Prostate gland (tissue), 2 donors: Measurements from ENCODE around the gene INSR. TPM values are rescaled to one million over a fixed set of nuclear protein-coding genes. Genes with fewer than 3 reads are reported as not detected.

Experiments used
- DNase-seq: peaks from one replicate; pipeline ENCODE4 v3.0.0-alpha.2; 2019; ENCODE audit warnings: low spot score
- H3K27ac ChIP-seq, 2 donors: fragments of 200-600 bp; sonication (generic); 2 replicates each; pipeline ENCODE4 v1.5.1; 2017 to 2019
- H3K27me3 ChIP-seq: fragments of 200-600 bp; sonication (generic); replicated peaks from 2 replicates; pipeline ENCODE4 v1.5.1; 2019; ENCODE audit not compliant: insufficient read depth
- H3K36me3 ChIP-seq, 2 donors: fragments of 200-600 bp; sonication (generic); 1 replicate in 1 of 2; 2 replicates in 1 of 2; pipeline versions ENCODE4 v1.5.1 to v1.8.1; 2017 to 2019
- H3K4me1 ChIP-seq: fragments of 200-600 bp; sonication (generic); replicated peaks from 2 replicates; pipeline ENCODE4 v1.5.1; 2019
- H3K4me3 ChIP-seq, 2 donors: fragments of 200-600 bp; sonication (generic); 2 replicates each; pipeline ENCODE4 v1.5.1; 2017 to 2019
- H3K9me3 ChIP-seq: fragments of 200-600 bp; sonication (generic); 2 replicates; pipeline ENCODE4 v1.5.1; 2017
- POLR2A ChIP-seq: fragments of 450-650 bp; IDR thresholded peaks from one replicate; pipeline ENCODE4 v1.6.1; 2016; ENCODE audit warnings: antibody characterized with exemption, mild to moderate bottlenecking
- POLR2AphosphoS5 ChIP-seq: sonication (generic); formaldehyde crosslinking; IDR thresholded peaks from one replicate; pipeline ENCODE4 v1.6.1; 2017; ENCODE audit warnings: antibody characterized with exemption
- WGBS: methylation state at CpG from one replicate; pipeline ENCODE4 v1.1.5; 2018; 5-methylcytosine and 5-hydroxymethylcytosine counted together
- intact Hi-C: fragments of 100-400 bp; cut with DNase I; formaldehyde crosslinking; loops from one replicate; pipeline ENCODE4 v1.14.2; 2022
- total RNA-seq, 2 donors: library from RNA; depleted of rRNA; stranded (reverse); fragments of >200 nt; gene quantifications; one replicate each; pipeline ENCODE4 v1.1.0, GENCODE V29; 2016
- TF ChIP-seq, protein P1 (sequence below), 4 experiments: fragments of 200-600 bp in 2 of 4; fragments of 450-650 bp in 2 of 4; sonication (generic) in 2 of 4; IDR thresholded peaks; 1 replicate in 3 of 4; 2 replicates in 1 of 4; pipeline ENCODE4 v1.5.1; 2016 to 2019; ENCODE audit warnings: antibody characterized with exemption in 4 of 4, mild to moderate bottlenecking in 2 of 4, moderate library complexity in 2 of 4

The INSR gene
- total RNA-seq, 2 donors from 2014 or later: 51.2 to 124 TPM

- no peaks in the 10 kb centered on the region for H3K4me1 ChIP-seq
- no peak for DNase-seq
- no peak overlapping the region for H3K4me3 ChIP-seq
- 97% methylated on average over 16 of the region's 16 CpGs for WGBS
- H3K27me3 ChIP-seq: no peaks in the 10 kb centered on the region
- H3K27ac ChIP-seq: no peak overlapping the region
- intact Hi-C loops: no loop called here
- TF ChIP-seq POLR2AphosphoS5: no peak
- TF ChIP-seq, protein P1, sequence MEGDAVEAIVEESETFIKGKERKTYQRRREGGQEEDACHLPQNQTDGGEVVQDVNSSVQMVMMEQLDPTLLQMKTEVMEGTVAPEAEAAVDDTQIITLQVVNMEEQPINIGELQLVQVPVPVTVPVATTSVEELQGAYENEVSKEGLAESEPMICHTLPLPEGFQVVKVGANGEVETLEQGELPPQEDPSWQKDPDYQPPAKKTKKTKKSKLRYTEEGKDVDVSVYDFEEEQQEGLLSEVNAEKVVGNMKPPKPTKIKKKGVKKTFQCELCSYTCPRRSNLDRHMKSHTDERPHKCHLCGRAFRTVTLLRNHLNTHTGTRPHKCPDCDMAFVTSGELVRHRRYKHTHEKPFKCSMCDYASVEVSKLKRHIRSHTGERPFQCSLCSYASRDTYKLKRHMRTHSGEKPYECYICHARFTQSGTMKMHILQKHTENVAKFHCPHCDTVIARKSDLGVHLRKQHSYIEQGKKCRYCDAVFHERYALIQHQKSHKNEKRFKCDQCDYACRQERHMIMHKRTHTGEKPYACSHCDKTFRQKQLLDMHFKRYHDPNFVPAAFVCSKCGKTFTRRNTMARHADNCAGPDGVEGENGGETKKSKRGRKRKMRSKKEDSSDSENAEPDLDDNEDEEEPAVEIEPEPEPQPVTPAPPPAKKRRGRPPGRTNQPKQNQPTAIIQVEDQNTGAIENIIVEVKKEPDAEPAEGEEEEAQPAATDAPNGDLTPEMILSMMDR (IDR thresholded peaks at IDR 0.05): no peak
- TF ChIP-seq POLR2A: no peak
- H3K9me3 ChIP-seq: no peaks in the 10 kb centered on the region
- H3K36me3 ChIP-seq: peaks cover 14 to 22% of the 10 kb centered on the region in 2 donors
Observed at GRCh38 chr19:7122701-7123100, 171.5 kb downstream of the INSR start.

DNA sequence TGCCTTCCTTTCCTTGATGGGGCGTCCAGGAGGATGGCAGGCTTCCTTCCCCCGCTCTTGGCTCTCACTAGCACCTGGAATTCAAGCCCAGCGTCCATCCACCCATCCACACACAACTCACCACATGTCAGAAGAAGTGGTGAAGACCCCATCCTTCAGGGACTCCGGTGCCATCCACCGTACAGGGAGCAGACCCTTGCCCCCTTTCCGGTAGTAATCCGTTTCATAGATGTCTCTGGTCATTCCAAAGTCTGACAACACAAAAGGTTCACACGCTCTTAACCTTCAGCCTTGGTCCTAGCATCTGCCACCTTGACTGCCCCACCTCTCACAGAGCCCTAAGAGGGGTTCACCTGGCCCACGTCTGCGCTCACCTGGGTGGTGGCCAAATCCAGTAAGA, 173.7 kb downstream of the INSR start:
- no peak for DNase-seq
- Histone ChIP-seq H3K4me1 (no peaks in the 10 kb centered on the region), H3K9me3 (no peaks in the 10 kb centered on the region), H3K27ac (no peak overlapping the region), H3K27me3 (no peaks in the 10 kb centered on the region), H3K4me3 (no peak overlapping the region), H3K36me3 (peaks cover 2 to 9% of the 10 kb centered on the region in 2 donors)
- intact Hi-C loops: no loop called here
- 92% methylated on average over 10 of the region's 10 CpGs for WGBS
- TF ChIP-seq POLR2AphosphoS5: no peak
- TF ChIP-seq, protein P1 (IDR thresholded peaks at IDR 0.05): no peak
- TF ChIP-seq POLR2A: no peak

DNA sequence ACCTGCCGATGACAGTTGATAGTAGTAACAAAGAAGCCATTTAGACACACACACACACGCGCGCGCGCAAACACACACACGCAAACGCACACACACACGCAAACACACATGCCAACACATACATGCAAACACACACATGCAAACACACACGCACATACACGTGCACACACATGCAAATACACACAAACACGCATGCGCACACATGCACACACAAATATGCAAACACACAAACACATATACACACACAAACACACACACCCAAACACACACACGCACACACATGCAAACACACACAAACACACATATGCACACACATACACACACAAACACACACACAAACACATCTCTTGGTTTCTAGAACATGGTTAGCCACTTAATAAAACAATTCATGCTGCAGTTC, 174.6 kb downstream of the INSR start:
- H3K27ac ChIP-seq: no peak overlapping the region
- H3K36me3 ChIP-seq: peaks cover 0 to 7% of the 10 kb centered on the region in 2 donors
- TF ChIP-seq POLR2AphosphoS5 (no peak), POLR2A (no peak)
- TF ChIP-seq, protein P1 (IDR thresholded peaks at IDR 0.05): no peak
- no peaks in the 10 kb centered on the region for H3K9me3 ChIP-seq
- intact Hi-C loops: no loop called here
- 93% methylated on average over 14 of the region's 14 CpGs for WGBS
- DNase-seq: no peak
- no peaks in the 10 kb centered on the region for H3K4me1 ChIP-seq
- H3K27me3 ChIP-seq: no peaks in the 10 kb centered on the region
- H3K4me3 ChIP-seq: no peak overlapping the region

DNA sequence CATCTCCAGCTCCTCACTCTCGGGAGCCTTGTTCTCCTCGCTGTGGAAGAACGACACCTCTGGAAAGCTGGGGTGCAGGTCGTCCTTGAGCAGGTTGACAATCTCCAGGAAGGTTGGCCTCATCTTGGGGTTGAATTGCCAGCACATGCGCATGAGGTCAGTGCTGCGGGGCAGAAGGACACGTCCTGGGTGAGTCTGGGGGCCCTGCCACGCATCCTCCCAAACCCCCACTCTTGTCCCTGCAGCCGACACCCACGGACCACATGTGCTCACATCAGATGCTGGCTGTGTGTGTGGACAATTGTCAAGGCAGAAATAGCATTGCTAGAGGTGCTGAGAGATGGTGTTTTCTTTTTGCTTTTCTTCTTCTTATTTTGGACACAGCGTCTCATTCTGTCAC, 177.0 kb downstream of the INSR start:
- no peak for DNase-seq
- H3K4me3 ChIP-seq: no peak overlapping the region
- no peaks in the 10 kb centered on the region for H3K4me1 ChIP-seq
- no peaks in the 10 kb centered on the region for H3K9me3 ChIP-seq
- WGBS: 92% methylated on average over 11 of the region's 11 CpGs
- H3K27me3 ChIP-seq: no peaks in the 10 kb centered on the region
- intact Hi-C loops: no loop called here
- no peak overlapping the region for H3K27ac ChIP-seq
- no peak for TF ChIP-seq POLR2A
- TF ChIP-seq POLR2AphosphoS5: no peak
- TF ChIP-seq, protein P1 (IDR thresholded peaks at IDR 0.05): no peak
- H3K36me3 ChIP-seq: peaks cover 0 to 7% of the 10 kb centered on the region in 2 donors

DNA sequence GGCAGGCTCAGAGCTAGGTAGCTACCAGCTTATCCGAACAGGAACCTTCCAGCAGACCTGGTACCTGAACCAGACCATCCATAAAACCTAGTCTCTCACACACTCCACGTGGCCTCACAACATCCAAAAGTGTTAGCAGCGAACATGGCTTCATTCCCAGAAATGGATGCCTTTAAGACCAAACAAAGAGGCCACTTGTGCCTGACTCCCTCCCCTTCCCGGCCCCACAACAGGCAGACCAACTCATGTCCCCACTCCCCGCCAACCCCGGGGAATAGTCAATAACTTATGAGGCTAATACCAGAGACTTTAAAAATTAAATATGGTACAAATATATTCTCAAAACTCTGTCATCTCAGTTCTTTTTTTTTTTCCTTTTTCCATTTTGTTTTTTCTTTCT, 178.5 kb downstream of the INSR start:
- H3K27me3 ChIP-seq: no peaks in the 10 kb centered on the region
- no peak overlapping the region for H3K4me3 ChIP-seq
- intact Hi-C loops: no loop called here
- DNase-seq: no peak
- H3K36me3 ChIP-seq: no peaks in the 10 kb centered on the region
- WGBS: 67% methylated on average over 6 of the region's 6 CpGs
- H3K27ac ChIP-seq: no peak overlapping the region
- TF ChIP-seq, protein P1 (IDR thresholded peaks at IDR 0.05): no peak
- TF ChIP-seq POLR2AphosphoS5 (no peak), POLR2A (no peak)
- no peaks in the 10 kb centered on the region for H3K9me3 ChIP-seq
- no peaks in the 10 kb centered on the region for H3K4me1 ChIP-seq
